GM18511 (cell line): ENCODE measurements around the gene EPB41L4A.
A peak's percentile ranks its signal among the peaks of the same experiment; 100 is the strongest.
"Not testable (repeated sequence)": the region's sequence is repeated elsewhere in the genome, so short reads cannot be mapped to it uniquely, and the experiment has no call there.

Source experiments
- ATAC-seq: cut with Tn5 transposase; IDR thresholded peaks from one replicate; pipeline ENCODE4 v1.9.1; 2021; ENCODE audit warnings: mild to moderate bottlenecking, moderate library complexity; ENCODE audit not compliant: unreplicated experiment

The EPB41L4A gene

DNA sequence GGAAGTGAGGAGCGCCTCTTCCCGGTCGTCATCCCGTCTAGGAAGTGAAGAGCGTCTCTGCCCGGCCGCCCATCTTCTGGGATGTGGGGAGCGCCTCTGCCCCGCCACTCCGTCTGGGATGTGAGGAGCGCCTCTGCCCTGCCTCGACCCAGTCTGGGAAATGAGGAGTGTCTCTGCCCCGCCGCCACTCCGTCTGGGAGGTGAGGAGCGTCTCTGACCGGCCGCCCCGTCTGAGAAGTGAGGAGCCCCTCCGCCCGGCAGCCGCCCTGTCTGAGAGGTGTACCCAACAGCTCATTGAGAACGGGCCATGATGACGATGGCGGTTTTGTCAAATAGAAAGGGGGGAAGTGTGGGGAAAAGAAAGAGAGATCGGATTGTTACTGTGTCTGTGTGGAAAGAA is 58.3 kb downstream of the EPB41L4A start:
- ATAC-seq: not testable (repeated sequence)

DNA sequence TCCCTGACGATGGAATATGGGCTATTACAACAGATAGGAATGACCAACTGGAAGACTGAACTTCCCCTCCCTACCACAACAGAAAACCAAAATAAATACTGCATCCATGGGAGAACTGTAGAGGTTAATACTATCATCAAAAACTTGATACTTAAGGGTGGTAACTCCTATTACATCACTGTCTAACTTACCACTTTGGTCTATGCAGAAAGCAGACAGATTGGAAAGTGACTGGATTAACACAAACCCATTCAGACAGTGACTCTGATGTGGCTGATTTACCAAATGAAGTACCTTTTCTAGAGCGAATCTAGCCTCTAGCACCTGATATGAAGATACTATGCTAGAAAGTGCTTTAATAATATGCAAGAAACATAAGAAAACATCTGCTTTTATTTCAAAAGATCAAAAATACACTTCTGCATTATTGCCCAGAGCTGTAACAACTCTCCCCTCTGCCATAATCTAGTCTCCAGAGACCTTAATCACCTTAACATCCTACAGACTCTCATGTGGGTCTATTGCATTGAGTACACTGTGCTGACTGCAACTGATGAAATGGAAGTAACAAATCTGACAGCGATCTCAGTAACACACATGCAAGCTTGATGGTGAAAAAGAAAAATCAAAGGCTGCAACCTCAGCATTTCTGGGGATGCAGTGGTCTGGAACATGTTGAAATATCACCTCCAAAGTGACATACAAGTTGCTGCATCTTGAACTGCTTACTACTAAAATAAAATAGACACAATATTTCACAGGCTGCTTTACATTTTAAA is 62.7 kb downstream of the EPB41L4A start:
- ATAC-seq: no peak

DNA sequence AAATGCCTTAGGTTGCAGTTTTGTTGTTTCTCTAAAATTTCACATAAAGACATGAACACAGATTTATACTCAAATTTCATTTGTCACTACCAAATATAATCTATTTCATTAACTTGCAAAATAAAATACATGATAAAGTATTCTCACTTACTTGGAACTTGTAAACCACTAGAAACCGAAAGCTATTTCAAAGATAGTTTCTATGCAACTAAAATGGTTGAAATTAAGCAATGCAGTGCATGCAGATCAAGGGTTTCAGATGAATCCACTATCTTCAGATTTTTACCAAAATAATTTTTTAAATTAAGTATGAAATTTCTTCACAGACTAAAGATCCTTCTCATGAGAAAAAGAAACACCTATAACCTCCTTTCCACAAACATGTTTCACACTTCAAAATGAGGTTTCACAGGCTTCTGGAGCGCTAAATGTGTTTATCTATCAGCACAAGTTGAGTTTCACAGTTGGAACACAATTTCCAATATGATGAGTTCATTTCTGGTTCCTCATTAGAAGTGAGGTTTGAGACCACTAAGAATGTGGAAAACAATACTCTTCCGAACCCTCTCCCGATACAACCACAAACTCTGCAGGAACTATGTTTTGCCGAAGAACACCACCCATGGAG is 63.9 kb downstream of the EPB41L4A start:
- ATAC-seq: peak; percentile 72

DNA sequence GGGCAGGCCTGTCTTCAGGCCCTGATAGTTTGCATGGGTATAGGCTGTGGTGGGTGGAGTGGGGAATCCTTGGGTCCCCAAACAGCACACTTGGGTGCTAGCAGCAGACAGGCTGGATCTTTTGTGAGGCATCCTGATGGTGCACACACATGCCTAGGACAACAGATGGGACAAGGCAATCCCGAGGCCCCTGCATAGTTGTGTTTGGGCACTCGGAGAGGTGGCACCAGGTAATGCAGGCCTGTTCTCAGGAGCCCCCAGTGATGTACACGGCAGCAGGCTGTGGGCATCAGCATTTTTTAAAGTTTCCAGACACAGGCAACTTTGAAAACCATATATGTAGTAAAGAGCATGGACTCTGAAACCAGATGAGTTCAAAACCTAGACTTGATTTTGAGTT is 65.4 kb downstream of the EPB41L4A start:
- no peak for ATAC-seq

DNA sequence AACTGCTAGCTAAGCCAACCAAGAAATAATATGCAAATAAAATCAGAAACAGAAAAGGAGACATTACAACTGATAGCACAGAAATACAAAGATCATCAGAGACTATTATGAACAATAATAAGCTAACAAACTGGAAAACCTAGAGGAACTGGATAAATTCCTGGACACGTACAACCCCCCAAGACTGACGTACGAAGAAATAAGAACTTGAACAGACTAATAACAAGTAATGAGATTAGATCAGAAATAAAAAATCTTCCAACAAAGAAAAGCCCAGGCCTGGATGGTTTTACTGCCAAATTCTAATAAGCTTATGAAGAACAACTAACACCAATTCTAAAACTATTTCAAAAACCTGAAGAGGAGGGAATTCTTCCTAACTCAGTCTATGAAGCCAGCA is 67.9 kb downstream of the EPB41L4A start:
- ATAC-seq: no peak

DNA sequence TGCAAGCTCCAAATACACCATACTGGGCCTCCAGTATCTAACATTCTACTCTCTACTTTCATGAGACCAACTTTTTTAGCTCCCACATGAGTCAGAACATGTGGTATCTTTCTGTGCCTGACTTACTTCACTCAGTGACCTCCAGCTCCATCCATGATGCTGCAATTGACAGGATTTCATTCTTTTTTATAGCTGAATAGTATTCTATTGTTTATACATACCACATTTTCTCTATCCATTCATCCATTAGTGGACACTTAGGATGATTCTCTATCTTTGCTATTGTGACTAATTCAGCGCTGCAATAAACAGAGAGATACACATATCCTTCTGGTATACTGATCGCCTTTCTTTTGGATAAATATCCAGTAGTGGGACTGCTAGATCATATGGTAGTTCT is 68.5 kb downstream of the EPB41L4A start:
- ATAC-seq: no peak

DNA sequence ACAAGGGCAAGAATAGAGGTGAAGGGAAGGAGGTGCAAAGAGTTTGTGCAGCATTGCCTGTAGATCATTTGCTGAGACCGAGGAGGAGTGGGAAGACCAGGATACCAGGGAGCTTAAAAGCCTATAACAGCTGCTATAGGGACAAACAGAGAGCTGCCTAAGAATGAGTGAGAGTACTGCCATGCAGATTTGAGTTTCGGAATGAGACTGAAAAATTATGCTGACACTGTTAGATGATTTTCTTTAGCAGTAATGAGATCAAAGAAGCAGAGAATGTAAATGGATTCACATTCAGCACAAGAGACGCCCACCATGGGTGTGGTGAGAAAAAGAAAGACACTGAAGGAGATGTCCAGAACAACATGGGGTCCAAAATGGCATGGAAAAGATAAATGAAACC is 69.7 kb downstream of the EPB41L4A start:
- no peak for ATAC-seq

DNA sequence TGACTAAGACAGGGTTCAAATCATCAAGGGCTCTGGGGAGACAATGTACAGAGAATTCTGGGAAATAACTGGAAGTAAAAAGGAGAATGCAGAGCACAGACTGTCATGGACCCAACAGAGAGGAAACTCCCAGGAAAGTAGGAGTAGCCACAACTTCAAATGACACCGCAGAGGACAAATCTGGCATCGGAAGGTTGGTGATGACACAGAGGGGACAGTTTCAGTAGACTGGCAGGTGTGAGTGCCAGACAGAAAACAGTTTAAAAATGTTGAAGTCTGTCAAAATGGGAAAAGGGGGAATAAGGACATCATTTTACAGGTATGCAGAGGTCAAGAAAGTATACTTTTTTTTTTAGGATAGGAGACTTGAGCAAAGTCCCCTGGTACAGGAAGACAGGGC is 70.2 kb downstream of the EPB41L4A start:
- no peak for ATAC-seq

DNA sequence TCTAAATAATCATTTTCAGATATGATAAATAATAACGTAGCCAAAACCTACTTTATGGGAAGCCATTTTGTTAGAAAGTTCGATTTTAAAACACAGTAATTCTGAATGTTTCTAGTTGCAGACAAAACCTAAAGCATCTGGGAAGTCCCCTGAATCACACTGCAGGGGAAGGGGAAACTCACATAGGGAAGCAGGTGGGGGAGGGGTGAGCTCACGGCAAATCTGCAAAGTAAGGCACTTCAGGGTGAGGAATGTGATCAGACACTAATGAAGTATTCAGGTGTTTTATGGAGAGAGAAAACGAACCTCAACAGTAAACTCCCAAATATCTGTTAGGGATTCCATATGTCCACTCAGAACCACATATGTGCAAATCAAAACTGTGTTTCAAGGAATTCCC is 70.7 kb downstream of the EPB41L4A start:
- no peak for ATAC-seq

DNA sequence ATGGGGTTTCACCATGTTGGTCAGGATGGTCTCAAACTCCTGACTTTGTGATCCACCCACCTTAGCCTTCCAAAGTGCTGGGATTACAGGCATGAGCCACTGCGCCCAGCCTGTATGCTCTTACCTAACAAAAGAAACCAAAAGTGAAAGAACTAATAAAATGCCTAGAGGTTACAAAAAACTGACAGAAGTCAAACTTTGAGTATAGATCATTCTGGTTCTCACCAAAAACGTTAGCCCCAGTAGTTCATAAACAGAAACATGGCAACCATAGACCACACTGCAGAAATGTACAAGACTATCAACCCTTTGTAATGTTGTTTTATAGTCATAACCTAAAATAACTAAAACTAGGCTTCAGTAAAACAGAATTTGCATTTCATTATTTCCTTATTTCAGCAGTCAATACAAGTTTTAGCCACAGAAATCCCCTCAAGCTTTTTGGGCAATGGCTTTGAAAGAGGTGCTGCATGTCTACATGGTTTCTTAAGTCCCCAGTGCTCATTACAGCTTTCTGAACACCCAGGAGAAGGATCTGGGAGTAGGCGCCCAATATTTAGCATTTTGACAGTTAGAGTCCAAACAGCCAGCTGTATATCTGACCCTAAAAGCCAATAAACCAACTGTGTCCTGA is 72.5 kb downstream of the EPB41L4A start:
- ATAC-seq: peak; percentile 76

DNA sequence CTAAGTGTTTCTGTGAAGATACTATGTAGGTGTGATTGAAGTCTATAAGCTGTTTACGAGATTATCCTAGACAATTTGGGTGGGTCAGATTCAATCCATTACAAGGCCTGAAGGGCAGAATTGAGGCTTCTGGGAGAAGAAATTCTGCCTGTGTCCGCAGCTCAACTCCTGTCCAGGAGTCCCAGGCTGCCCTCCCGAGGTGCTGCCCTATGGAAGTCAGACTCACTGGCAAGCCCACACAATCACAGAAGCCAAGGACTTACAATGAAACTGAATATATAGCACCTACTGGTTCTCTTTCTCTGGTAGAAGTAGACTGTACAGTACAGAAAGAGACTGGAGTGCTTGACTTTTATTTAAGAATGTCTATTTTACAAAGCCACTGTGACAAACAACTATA is 74.5 kb downstream of the EPB41L4A start:
- no peak for ATAC-seq

DNA sequence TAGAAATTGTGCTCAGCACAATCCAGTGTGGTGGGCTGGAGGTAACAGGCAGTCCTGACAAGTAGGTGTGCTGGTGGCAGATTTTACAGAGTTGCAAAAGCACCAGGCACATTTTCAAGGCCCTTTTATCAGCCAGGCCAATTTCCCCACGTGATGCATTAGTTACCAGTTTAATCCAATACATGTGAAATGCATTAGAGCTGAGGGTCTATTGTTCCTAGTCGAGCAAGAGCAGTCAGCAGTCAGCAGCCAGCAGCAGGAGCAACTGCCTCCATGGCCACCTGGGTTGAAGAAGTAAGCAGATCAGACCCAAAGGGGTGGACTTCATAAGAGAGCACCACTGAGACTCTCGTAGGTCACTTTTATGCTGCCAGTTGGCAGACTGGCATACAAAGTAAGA is 76.7 kb downstream of the EPB41L4A start:
- ATAC-seq: no peak

DNA sequence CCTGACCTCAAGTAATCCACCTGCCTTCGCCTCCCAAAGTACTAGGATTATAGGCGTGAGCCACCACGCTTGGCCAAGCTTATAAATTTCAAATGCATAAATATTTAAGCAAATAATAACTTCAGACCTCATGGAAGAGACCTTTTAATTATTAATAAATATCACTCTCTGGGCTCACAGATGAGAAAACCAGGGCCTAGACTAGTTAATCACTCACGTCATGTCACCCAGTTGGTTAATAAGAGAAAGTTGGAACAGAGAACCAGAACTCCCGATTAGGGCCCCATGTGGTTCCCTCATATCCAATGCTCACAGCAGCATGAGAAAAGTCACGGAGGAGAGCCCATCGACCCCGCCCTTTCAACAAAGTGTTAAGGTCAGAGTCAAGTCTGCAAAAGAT is 79.3 kb downstream of the EPB41L4A start:
- no peak for ATAC-seq

DNA sequence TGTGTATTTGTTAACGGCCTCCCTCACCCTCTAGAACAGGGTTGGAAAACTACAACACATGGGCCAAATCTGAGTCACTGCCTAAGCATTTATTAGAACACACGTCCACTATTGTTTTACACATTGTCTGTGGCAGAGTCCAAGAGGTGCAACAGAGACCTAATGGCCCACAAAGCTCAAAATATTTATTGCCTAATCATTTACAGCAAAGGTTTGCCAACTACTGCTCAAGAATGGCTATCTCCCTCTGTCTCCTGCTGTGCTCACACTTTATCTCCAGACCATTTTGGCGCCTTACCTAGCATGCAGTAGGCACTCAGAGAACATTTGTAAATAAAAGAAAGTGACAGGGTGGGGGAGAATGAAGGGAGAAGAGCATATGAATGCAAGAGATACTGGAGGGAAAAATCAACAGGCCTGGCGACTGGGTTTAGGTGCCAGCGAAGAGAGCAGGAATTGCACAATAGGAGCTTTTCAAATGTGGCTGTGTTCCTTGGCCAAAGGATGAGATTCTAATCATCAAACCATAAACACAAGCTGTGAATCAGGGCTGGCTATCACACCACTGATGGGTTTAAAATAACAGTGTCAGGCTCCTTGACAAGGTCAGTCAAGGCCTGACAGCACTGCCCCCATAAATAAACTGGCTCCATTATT is 80.3 kb downstream of the EPB41L4A start:
- no peak for ATAC-seq

DNA sequence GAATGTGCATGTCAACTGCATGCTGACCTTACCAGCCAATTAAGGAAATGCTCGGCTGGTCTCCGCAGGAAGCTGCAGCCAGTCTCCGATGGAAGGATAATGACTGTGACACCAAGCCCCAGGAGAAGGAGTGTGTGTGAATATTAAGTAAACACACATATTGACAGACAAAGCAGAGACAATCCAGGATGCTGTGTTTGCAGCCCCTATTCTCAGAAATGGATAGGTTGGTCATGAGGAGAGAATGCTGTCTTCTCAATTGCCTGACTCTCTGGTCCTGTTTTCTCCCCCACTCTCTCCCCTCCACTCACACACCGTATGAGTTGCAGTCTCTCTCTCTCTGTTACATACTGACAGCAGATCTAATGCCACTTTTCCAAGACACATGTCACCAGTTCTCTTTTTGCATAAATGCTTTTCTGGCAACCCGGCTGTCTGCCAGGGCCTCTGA is 85.7 kb downstream of the EPB41L4A start:
- no peak for ATAC-seq

DNA sequence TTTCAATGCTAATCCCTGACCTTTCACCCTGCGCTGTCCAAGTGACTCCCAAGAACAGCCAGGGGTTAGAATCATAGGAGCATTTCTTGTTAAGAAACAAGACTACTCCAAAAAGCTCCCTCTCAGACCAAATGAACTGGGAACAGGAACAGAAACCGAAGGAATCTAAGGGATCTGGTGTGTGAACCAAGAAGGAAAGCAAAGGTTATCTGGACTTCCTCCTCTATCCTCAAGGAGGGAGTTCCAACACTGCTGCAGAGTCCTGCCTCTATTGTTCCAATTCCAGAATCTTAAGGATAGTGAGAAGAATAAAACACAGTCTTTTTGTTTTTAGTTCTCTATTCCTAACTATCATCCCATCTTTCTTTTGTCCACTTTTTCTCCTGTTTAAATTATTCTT is 87.2 kb downstream of the EPB41L4A start:
- no peak for ATAC-seq

DNA sequence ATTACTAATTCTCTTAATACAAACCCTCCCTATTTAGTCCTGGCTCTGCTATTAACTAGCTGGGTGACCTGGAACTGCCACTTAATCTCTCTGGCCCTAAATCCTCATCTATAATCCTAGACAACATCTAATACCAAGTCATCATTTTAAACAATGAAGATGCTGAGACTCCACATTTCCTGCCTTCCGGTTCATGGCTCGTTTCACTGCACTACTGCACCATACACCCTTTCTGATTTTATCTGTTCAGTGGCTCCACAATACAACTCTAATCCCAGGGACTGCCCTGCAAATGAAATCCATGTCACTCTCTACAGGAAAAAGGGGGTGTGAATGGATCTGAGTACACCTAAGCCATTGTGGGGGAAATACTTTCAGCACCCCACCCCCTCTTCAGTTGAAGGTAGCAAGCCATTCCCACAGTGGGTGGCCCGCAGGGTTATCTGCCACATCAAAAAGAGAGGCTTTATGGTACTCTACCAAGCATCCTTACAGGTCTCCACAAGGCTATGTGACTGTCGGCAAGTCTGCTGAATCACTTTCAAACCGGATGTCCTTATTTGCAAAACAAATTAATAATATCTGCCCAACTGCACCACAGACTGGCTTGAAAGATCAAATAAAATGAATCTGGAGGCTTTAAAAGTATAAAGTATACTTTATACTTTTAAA is 89.5 kb downstream of the EPB41L4A start:
- peak; percentile 94 for ATAC-seq

DNA sequence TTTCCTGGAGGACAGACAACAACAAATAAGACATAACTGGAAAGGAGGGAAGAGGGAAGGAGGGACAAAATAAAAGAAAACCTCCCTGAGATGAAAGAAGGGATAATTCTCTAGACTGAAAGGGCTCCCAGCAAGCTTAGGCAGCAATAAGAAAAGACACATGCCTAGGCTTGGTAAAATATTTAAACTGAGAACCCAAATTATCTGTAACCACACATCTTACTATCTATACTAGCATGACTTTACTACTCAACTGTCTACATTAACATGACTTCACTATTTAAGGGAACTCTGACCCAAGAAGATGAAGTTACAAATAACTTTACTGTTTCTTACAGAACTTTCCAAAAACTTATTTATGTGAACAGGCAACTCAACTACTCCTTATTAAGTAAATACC is 95.9 kb downstream of the EPB41L4A start:
- no peak for ATAC-seq

DNA sequence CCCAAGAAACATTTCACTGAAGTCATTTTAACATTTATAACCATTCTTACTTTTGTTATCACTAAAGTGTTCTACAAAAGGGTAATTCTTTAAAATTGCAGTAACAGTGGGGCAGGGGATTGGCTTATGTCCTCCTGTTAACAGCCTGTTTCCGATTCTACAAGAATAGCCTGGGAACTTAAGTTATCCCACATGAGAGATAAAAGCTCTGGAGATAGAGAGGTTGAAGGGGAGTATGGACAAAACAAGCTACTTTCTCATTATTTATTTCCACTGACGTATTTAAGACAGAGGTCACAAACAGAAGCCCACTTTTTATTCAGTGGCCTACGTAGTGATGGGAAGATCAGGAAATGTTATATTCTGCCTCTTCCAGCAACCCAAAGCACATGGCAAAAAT is 98.7 kb downstream of the EPB41L4A start:
- ATAC-seq: no peak

DNA sequence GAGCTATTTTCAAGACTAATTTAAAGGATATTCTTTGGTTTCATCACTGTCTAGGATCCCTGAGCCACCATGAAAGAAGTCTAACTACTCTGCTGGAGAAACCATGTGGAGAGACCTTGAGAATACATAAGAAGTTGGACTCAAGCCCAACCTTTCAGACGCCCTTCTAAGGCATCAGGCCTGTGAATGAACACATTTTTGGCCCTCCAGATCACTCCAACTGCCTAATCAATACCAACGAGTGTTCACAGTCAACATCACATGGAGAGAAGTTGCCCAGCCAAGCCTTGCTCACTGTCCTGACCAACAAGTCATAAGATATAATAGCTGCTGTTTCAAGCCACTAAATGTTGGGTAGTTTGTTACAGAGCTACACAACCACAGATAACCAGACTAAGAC is 100.7 kb downstream of the EPB41L4A start:
- ATAC-seq: no peak

DNA sequence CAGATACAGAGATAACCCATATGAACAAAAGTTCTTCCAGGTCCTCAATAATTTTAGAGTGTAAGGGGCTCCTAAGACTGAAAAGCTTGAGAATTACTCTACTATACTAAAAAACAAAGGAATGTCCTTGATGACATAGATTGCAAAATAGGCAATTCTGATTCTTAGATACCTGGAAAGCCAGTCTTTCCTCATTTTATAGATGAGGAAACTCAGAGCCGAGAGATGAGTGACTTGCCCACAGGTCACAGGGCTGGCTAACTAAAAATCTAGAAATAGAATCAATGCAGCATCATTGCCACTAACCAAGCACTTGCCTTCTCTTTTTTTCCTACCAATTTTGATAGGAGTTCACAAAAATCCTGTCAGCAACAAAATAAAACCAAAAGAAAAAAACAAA is 101.2 kb downstream of the EPB41L4A start:
- no peak for ATAC-seq
